NCI-H2107 treated with DMSO at 0.1 percent for 48 hours (cell line): ENCODE measurements around the gene RAD51B.

Source experiments
- DNase-seq: peaks from one replicate; lab custom pipeline; 2025; ENCODE audit not compliant: unreplicated experiment; lab: John Stamatoyannopoulos, UW

Gene RAD51B

GRCh38 chr14:68669111-68669511, 849.5 kb downstream of the RAD51B start:
- no peak for DNase-seq

GRCh38 chr14:68669603-68670358, 850.2 kb downstream of the RAD51B start:
- DNase-seq: no peak

GRCh38 chr14:68670359-68670715, 850.8 kb downstream of the RAD51B start:
- DNase-seq: no peak

- DNase-seq: no peak
Observed at GRCh38 chr14:68671909-68672308, 852.3 kb downstream of the RAD51B start.

- no peak for DNase-seq
Observed at GRCh38 chr14:68672609-68673285, 853.2 kb downstream of the RAD51B start.

GRCh38 chr14:68673464-68673863, 853.9 kb downstream of the RAD51B start:
- DNase-seq: no peak

- no peak for DNase-seq
Observed at GRCh38 chr14:68674538-68675232, 855.1 kb downstream of the RAD51B start.

- DNase-seq: no peak
Observed at GRCh38 chr14:68675233-68675577, 855.6 kb downstream of the RAD51B start.

- DNase-seq: peak; percentile 92
Observed at GRCh38 chr14:68676511-68676943, 856.9 kb downstream of the RAD51B start.

- DNase-seq: no peak
Observed at GRCh38 chr14:68677476-68677875, 857.9 kb downstream of the RAD51B start.

- DNase-seq: no peak
Observed at GRCh38 chr14:68677901-68678300, 858.3 kb downstream of the RAD51B start.

GRCh38 chr14:68678471-68678870, 858.9 kb downstream of the RAD51B start:
- no peak for DNase-seq

GRCh38 chr14:68679301-68679700, 859.7 kb downstream of the RAD51B start:
- DNase-seq: no peak

- DNase-seq: no peak
Observed at GRCh38 chr14:68679746-68680467, 860.3 kb downstream of the RAD51B start.

GRCh38 chr14:68680541-68681051, 861.0 kb downstream of the RAD51B start:
- DNase-seq: no peak

GRCh38 chr14:68681256-68682011, 861.9 kb downstream of the RAD51B start:
- DNase-seq: no peak

- DNase-seq: no peak
Observed at GRCh38 chr14:68682166-68683103, 862.9 kb downstream of the RAD51B start.

GRCh38 chr14:68683326-68683725, 863.7 kb downstream of the RAD51B start:
- no peak for DNase-seq
